ENCODE measurements around the gene MYO1A.

DNA sequence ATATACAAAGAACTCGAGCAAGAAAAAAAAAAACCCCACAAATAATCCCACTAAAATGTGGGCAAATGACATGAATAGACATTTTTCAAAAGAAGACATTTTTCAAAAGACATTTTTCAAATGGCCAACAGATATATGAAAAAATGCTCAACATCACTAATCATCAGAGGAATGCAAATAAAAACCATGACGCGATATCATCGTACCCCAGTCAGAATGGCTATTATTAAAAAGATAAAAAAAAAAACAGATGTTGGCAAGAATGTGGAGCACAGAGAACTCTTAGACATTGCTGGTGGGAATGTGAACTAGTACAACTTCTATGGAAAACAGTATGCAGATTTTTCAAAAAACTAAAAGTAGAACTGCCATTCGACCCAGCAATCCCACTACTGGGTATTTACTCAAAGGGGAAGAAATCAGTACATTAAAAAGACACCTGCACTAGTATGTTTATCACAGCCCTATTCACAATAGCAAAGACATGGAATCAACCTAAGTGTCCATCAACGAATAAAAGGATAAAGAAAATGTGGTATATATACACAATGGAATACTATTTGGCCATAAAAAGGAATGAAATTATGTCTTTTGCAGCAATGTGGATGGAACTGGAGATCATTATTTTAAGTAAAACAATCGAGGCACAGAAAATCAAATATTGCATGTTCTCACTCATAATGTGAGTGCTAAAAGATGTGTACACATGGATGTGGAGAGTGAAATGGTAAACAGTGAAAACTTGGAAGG lies 59.9 kb downstream of the MYO1A start:
- TF ChIP-seq, protein P1, sequence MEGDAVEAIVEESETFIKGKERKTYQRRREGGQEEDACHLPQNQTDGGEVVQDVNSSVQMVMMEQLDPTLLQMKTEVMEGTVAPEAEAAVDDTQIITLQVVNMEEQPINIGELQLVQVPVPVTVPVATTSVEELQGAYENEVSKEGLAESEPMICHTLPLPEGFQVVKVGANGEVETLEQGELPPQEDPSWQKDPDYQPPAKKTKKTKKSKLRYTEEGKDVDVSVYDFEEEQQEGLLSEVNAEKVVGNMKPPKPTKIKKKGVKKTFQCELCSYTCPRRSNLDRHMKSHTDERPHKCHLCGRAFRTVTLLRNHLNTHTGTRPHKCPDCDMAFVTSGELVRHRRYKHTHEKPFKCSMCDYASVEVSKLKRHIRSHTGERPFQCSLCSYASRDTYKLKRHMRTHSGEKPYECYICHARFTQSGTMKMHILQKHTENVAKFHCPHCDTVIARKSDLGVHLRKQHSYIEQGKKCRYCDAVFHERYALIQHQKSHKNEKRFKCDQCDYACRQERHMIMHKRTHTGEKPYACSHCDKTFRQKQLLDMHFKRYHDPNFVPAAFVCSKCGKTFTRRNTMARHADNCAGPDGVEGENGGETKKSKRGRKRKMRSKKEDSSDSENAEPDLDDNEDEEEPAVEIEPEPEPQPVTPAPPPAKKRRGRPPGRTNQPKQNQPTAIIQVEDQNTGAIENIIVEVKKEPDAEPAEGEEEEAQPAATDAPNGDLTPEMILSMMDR (IDR thresholded peaks at IDR 0.05), result no peak
- no peak for TF ChIP-seq POLR2AphosphoS5 (IDR thresholded peaks at IDR 0.05)
